Stimulated activated naive B cell treated with anti-CD40 and anti-IgM and Interleukin-4, amounts not matched to agents 10 μg/mL and 1 μg/mL and 100 μg/mL, for 72 hours (primary cell): ENCODE measurements around the gene PIEZO1.

Experiments used
- ATAC-seq, 2 donors: fragments of 150-1000 bp; cut with Tn5 transposase; replicated peaks; 2 replicates each; pipeline ENCODE4 v1.10.0; 2021; ENCODE audit warnings: moderate library complexity in 1 of 2
- DNase-seq: peaks from one replicate; pipeline ENCODE4 v3.0.0; 2021
- H3K27ac Mint-ChIP-seq: one replicate; pipeline ENCODE4 v1.8.0; 2022; ENCODE audit warnings: mild to moderate bottlenecking, mixed read lengths
- H3K27me3 Mint-ChIP-seq, 2 donors: one replicate each; pipeline ENCODE4 v1.8.0; 2022; ENCODE audit warnings: mixed read lengths in 2 of 2
- H3K36me3 Mint-ChIP-seq, 2 donors: one replicate each; pipeline ENCODE4 v1.8.0; 2022; ENCODE audit warnings: mixed read lengths in 2 of 2, mild to moderate bottlenecking in 1 of 2
- H3K4me1 Mint-ChIP-seq, 2 donors: one replicate each; pipeline ENCODE4 v1.8.0; 2022; ENCODE audit warnings: mixed read lengths in 2 of 2, mild to moderate bottlenecking in 1 of 2
- H3K4me3 Mint-ChIP-seq, 2 donors: one replicate each; pipeline ENCODE4 v1.8.0; 2022; ENCODE audit warnings: mild to moderate bottlenecking in 2 of 2, mixed read lengths in 2 of 2, moderate library complexity in 1 of 2
- H3K9me3 Mint-ChIP-seq, 2 donors: one replicate each; pipeline ENCODE4 v1.8.0; 2022; ENCODE audit warnings: mixed read lengths in 2 of 2, mild to moderate bottlenecking in 1 of 2

PIEZO1 gene

DNA sequence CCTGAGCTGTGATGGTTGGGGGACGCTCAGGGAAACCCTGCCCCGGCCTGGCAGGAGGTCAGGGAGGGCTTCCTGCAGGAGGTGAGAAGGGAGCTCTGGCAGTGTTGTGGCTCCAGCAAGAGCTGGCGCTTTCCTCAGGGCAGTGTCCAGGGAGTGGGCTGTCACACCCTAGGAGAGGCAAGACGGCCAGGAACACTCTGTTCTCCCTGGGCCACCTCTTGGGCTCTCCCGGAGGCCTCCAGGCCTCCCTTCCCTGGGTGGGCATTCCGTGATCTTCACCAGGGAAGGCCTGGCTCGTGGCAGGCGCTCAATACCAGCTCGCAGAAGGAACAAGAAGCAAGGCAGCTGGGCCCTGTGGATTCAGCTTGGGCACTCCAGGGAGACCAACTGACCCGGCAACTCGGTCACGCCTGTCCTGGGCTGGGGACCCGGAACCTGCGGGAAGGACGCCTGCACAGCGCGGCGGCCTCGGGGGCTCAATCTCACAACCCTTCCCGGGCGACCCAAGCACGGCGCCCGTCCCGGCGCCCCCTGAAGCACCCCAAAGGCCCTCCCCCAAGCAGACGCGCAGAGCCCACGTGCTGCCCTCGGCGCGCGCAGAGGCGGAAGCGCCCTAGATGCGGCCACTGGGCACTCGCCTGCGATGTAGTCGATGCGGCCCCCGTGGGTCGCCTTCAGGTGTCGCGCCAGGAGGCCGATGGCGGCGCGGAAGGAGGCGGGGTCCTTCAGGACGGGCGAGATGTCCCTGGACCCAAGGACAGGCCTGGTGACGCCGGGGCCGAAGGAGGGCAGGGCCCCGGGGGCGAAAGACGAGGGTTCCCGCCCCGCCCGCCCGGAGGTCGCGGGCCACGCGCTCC lies 26.1 kb upstream of the PIEZO1 start:
- peak; percentile 58 for DNase-seq
- H3K4me3 Mint-ChIP-seq = peak overlapping the region; percentile 94 to 95
- peak overlapping the region; percentile 99 for H3K27ac Mint-ChIP-seq
- H3K27me3 Mint-ChIP-seq = no peaks in the 10 kb centered on the region
- ATAC-seq = peak; percentile 61 to 64
- peaks cover 13 to 56% of the 10 kb centered on the region in 2 donors for H3K4me1 Mint-ChIP-seq
- H3K36me3 Mint-ChIP-seq = peaks cover 30 to 37% of the 10 kb centered on the region in 2 donors
- no peaks in the 10 kb centered on the region for H3K9me3 Mint-ChIP-seq

DNA sequence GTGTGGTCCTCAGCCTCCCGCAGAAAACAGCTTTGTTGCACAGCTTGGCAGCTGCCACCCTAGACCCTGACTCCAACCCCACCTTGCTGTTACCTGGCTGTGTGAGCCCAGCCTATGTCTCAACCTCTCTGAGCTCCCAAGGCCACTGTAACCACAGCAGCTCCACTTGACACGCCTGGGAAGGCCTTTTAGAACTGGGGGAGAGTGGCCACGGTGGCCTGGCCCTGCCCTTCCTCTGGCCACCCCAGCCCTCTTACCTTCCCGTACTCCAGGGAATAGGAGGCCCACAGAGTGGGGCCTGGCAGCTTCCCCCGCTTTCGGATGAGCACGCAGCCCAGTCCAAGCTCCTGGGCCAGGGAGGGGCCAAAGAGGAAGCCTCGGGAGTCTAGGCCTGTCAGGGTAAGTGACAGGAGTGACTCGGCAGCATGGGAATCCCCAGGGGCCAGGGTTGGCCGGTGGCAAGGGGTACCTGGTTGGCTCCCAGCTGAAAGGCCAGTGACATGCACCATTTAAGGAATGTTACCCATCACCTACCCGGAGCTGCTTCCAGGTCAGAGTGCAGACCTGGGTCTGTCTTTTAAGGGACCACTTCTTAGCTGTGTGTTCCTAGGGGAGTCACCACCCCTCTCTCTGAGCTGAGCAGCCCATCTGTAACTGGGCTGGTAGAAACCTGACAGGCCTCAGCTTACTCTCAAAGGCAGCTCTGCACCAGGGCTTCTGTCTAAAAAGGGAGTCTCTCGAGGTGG lies 25.3 kb upstream of the PIEZO1 start:
- no peak for DNase-seq

GRCh38 chr16:88809676-88810165 lies 24.7 kb upstream of the PIEZO1 start:
- Mint-ChIP-seq H3K4me1 (peaks cover 13 to 49% of the 10 kb centered on the region in 2 donors), H3K4me3 (peak overlapping the region; percentile 94 to 95), H3K36me3 (peaks cover 31 to 41% of the 10 kb centered on the region in 2 donors), H3K9me3 (no peaks in the 10 kb centered on the region), H3K27ac (peak overlapping the region; percentile 99), H3K27me3 (no peaks in the 10 kb centered on the region)
- DNase-seq (no peak), ATAC-seq (no peak)

More for the DNA sequence above, 25.3 kb upstream of the PIEZO1 start:
- Mint-ChIP-seq H3K9me3 (no peaks in the 10 kb centered on the region), H3K27ac (peak overlapping the region; percentile 99), H3K4me1 (peaks cover 13 to 48% of the 10 kb centered on the region in 2 donors), H3K4me3 (peak overlapping the region; percentile 94 to 95), H3K27me3 (no peaks in the 10 kb centered on the region), H3K36me3 (peaks cover 30 to 37% of the 10 kb centered on the region in 2 donors)
- peak in 1 of 2 donors; percentile 14 for ATAC-seq

DNA sequence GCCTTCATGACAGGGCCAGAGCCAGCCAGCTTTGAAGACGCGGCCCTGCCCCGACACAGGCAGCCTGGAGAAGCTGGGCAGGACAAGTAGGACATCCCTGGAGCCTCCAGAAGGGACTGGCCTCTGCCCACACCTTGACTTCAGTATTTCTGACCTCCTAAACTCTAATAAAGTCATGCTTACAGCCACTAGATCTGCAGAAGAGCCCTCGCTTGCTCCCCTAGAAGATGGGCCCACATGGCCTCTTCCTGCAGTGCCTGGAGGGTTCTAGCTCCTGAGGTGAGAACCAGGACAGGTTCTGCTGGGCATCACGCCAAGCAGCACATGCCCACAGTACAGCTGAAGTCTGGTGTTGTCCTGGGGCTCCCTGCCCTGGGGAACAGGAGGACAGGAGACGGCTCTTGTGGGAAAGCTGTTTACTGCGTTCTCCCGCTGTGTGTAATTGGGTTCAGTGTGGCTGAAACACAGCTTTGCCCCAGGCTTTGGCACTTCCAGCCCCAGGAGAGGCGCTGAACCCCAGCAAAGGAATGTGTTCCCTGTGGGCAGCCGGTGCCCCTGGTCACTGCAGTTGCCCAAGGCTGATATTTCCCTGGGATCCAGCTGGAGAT lies 24.2 kb upstream of the PIEZO1 start:
- DNase-seq (no peak), ATAC-seq (no peak)
- no peaks in the 10 kb centered on the region for H3K27me3 Mint-ChIP-seq
- H3K4me1 Mint-ChIP-seq = peaks cover 17 to 54% of the 10 kb centered on the region in 2 donors
- peak overlapping the region; percentile 67 for H3K27ac Mint-ChIP-seq
- H3K9me3 Mint-ChIP-seq = no peaks in the 10 kb centered on the region
- H3K4me3 Mint-ChIP-seq = peak overlapping the region; percentile 94 to 95
- peaks cover 37 to 46% of the 10 kb centered on the region in 2 donors for H3K36me3 Mint-ChIP-seq

DNA sequence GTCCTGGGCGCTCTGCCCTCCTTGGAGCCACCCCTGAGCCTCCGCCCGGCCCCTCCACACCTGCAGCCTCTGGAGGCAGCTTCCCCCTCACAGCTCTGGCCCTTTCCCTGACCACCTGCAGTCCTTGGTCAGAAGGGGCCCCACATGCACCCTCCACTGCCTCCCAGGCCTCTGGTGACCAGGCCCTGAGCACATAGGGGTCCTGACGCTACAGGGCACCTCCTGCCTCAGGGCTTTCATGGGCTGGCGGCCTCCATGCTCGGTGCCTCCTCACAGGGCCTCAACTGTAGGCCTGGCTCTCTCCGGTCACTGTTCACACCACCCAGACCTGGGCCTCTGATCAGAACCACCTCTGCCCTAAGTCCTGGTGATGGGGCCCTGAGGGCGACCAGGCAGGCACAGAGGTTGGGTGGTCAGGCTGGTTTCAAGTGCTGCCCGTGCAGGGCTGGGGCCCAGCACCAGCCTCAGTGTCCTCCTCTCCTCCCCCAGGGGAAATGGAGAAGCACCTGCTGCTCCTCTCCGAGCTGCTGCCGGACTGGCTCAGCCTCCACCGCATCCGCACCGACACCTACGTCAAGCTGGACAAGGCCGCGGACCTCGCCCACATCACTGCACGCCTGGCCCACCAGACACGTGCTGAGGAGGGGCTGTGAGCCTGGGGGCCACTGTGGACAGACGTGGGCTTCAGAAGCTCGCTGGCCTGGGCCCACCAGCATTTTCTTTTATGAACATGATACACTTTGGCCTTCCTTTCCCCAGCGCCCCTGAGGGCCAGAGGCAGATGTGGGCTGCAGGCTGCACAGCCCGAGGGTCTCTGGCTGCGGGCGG lies 22.8 kb upstream of the PIEZO1 start:
- H3K9me3 Mint-ChIP-seq = no peaks in the 10 kb centered on the region
- peaks cover 18 to 57% of the 10 kb centered on the region in 2 donors for H3K4me1 Mint-ChIP-seq
- H3K36me3 Mint-ChIP-seq = peaks cover 38 to 48% of the 10 kb centered on the region in 2 donors
- no peaks in the 10 kb centered on the region for H3K27me3 Mint-ChIP-seq
- H3K4me3 Mint-ChIP-seq = peak overlapping the region in 1 of 2 donors; percentile 41
- no peak for DNase-seq
- H3K27ac Mint-ChIP-seq = peak overlapping the region; percentile 77
- ATAC-seq = no peak

DNA sequence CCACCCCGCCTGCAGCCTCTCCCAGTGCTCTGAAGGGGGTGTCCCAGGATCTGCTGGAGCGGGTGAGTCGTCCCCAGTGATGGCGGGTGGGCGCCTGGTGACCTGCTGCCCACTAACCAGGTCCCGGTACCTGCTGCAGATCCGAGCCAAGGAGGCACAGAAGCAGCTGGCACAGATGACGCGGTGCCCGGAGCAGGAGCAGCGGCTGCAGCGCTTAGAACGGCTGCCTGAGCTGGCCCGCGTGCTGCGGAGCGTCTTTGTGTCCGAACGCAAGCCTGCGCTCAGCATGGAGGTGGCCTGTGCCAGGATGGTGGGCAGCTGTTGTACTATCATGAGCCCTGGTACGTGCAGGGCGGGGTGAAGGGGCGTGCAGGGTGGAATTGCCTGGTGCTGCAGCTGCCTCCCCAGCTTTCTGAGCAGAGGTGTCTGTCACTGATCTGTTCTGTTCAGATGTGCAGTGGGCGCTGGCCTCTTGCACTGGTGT lies 22.2 kb upstream of the PIEZO1 start:
- Mint-ChIP-seq H3K27me3 (no peaks in the 10 kb centered on the region), H3K27ac (peak overlapping the region; percentile 65), H3K4me3 (peak overlapping the region; percentile 2 to 11), H3K36me3 (peaks cover 38 to 48% of the 10 kb centered on the region in 2 donors), H3K4me1 (peaks cover 18 to 56% of the 10 kb centered on the region in 2 donors), H3K9me3 (no peaks in the 10 kb centered on the region)
- no peak for ATAC-seq
- no peak for DNase-seq

- Mint-ChIP-seq H3K4me3 (peak overlapping the region; percentile 2 to 11), H3K9me3 (no peaks in the 10 kb centered on the region), H3K36me3 (peaks cover 38 to 48% of the 10 kb centered on the region in 2 donors), H3K27ac (peak overlapping the region; percentile 65), H3K4me1 (peaks cover 17 to 51% of the 10 kb centered on the region in 2 donors), H3K27me3 (no peaks in the 10 kb centered on the region)
- no peak for DNase-seq
- ATAC-seq = no peak
These were observed 21.6 kb upstream of the PIEZO1 start for GRCh38 chr16:88806491-88807111.

DNA sequence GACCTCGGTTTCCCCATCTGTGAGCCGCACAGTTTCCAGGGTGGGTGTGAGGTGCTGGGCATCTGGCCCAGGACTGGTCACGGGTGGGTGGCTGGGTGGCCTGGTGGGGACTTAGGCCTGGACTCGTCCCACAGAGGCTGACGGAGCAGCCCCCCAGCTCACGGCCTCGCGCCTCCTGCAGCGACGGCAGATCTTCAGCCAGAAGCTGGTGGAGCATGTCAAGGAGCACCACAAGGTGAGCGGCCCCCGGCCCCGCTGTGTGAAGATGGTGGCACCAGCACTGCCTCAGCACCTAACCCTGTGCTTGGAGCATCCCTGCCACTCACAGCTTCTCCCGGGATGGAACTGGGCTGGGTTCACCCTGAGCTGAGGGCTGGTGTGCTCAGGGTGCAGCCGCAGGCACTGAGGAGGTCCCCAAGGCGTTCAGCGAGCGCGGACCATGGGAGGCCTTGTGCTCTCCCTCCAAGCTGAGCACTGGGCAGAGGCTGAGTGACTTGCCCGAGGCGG lies 20.9 kb upstream of the PIEZO1 start:
- peaks cover 38 to 43% of the 10 kb centered on the region in 2 donors for H3K36me3 Mint-ChIP-seq
- H3K9me3 Mint-ChIP-seq = no peaks in the 10 kb centered on the region
- peaks cover 17 to 55% of the 10 kb centered on the region in 2 donors for H3K4me1 Mint-ChIP-seq
- H3K27me3 Mint-ChIP-seq = no peaks in the 10 kb centered on the region
- H3K27ac Mint-ChIP-seq = no peak overlapping the region
- no peak for DNase-seq
- H3K4me3 Mint-ChIP-seq = no peak overlapping the region
- ATAC-seq = no peak

DNA sequence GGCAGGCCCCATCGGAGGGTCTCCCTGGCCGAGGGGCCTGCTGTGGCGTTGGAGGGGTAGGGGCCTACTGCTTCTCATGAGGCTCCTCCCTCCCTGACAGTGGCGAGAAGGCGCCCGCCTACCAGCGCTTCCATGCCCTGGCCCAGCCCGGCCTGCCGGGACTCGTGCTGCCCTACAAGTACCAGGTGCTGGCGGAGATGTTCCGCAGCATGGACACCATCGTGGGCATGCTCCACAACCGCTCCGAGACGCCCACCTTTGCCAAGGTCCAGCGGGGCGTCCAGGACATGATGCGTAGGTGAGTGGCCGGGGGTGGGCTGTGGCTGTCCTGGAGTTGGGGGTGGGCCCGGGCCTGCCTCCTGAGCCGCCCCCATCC lies 20.3 kb upstream of the PIEZO1 start:
- H3K4me1 Mint-ChIP-seq = peaks cover 21 to 52% of the 10 kb centered on the region in 2 donors
- no peaks in the 10 kb centered on the region for H3K9me3 Mint-ChIP-seq
- H3K36me3 Mint-ChIP-seq = peaks cover 36 to 37% of the 10 kb centered on the region in 2 donors
- no peaks in the 10 kb centered on the region for H3K27me3 Mint-ChIP-seq
- ATAC-seq = no peak
- H3K4me3 Mint-ChIP-seq = peak overlapping the region in 1 of 2 donors; percentile 63
- no peak for DNase-seq
- H3K27ac Mint-ChIP-seq = no peak overlapping the region

DNA sequence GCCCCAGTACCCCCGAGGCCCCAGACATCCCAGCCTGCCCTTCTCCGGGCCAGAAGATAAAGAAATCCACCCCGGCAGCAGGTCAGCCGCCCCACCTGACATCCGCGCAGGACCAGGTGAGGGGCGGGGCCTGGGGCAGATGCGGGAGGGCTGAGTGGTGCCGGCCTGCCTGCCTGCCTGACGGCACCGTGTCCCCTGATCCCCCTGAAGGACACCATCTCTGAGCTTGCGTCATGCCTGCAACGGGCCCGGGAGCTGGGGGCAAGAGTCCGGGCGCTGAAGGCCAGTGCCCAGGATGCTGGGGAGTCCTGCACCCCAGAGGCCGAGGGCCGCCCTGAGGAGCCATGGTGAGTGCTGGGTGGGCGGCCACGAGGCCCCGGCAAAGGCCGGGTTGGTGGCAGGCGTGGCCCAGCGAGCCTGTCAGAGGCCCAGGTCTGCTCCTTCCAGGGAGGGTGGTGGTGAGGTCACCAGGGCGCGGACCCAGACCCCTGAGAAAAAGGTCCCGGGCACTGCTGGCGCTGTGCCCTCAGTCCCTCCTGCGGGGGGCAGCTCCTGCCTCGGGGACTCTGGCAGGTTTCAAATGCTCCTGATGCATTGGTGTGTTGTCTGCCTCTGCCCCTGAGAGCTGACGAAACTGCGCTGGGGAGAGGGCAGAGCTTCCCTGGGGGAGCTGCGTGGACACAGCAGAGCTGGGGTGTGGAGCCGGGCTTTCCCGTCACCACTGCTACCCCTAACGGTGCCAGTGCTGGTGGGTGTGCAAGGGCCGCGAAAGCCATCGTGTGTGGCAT lies 19.7 kb upstream of the PIEZO1 start:
- Mint-ChIP-seq H3K36me3 (peaks cover 32% of the 10 kb centered on the region in 2 donors), H3K4me3 (peak overlapping the region; percentile 83 to 86), H3K4me1 (peaks cover 21 to 46% of the 10 kb centered on the region in 2 donors), H3K27me3 (no peaks in the 10 kb centered on the region), H3K9me3 (no peaks in the 10 kb centered on the region), H3K27ac (peak overlapping the region; percentile 81)
- DNase-seq (no peak), ATAC-seq (peak in 1 of 2 donors; percentile 16)

GRCh38 chr16:88804173-88804551 lies 19.1 kb upstream of the PIEZO1 start:
- peaks cover 27 to 29% of the 10 kb centered on the region in 2 donors for H3K36me3 Mint-ChIP-seq

DNA sequence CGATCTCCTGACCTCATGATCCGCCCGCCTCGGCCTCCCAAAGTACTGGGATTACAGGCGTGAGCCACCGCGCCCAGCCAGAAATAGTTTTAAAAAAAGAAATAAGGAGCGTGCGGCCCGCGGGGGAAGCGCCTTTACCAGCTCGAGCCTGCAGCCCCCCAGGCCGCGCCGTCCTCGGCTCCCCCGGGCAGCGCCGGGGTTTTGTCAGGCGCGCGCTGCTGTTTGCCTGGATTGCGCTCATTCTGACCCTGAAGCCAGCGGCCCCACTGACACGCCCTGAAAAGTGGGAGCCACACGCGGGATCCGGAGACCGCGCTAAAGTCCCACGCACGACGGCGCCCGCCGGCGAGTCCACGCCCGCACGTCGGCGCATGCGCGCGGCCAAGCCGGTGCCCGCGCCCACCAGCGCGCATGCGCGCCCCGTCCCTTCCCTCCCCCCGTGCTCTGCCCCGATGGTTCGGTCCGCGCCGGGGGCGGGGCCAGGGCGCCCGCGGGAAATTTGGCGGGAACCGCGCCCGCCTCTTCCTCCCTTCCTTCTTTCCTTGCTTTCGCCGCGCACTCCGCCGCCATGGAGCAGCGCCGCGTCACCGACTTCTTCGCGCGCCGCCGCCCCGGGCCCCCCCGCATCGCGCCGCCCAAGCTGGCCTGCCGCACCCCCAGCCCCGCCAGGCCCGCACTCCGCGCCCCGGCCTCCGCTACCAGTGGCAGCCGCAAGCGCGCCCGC lies 18.4 kb upstream of the PIEZO1 start, which contains the start of gene CDT1:
TSS of gene CDT1 (plus strand) at position 526 of the 724 bp plus-strand sequence. CDS start at position 569, 43 bp downstream.
- Mint-ChIP-seq H3K4me3 (peak within 1 kb of the TSS; percentile 83 to 86), H3K36me3 (peaks cover 24% of the 10 kb centered on the region in 2 donors), H3K27me3 (no peaks in the 10 kb centered on the region), H3K27ac (peak within 1 kb of the TSS; percentile 95), H3K4me1 (peaks cover 18 to 38% of the 10 kb centered on the region in 2 donors), H3K9me3 (no peaks in the 10 kb centered on the region)
- DNase-seq = peak; percentile 79
- ATAC-seq = peak; percentile 42 to 52

More at GRCh38 chr16:88804173-88804551, 19.1 kb upstream of the PIEZO1 start:
- H3K4me3 Mint-ChIP-seq = peak overlapping the region; percentile 83 to 86
- peaks cover 18 to 40% of the 10 kb centered on the region in 2 donors for H3K4me1 Mint-ChIP-seq
- H3K27ac Mint-ChIP-seq = peak overlapping the region; percentile 81
- no peak for DNase-seq
- no peaks in the 10 kb centered on the region for H3K27me3 Mint-ChIP-seq
- H3K9me3 Mint-ChIP-seq = no peaks in the 10 kb centered on the region
- peak in 1 of 2 donors; percentile 1 for ATAC-seq
